ENCODE data around the gene SEMA4F. TPM values are rescaled to one million over a fixed set of nuclear protein-coding genes. Genes with fewer than 3 reads are reported as not detected.

SEMA4F gene
- total and polyA plus RNA-seq, 2 donors (not counting 1 experiment from before 2014, with no cell fraction given), result 5.9 to 9.4 TPM

- H3K79me2 ChIP-seq (ENCODE audit: control insufficient read depth, insufficient read depth, low read length), result no peaks in the 10 kb centered on the region
- peaks cover 2% of the 10 kb centered on the region for H3K4me1 ChIP-seq (ENCODE audit: control insufficient read depth, extremely low read depth, insufficient read depth, low read length)
- H4K20me1 ChIP-seq (ENCODE audit: control insufficient read depth, extremely low read depth, insufficient read depth, low read length), result no peaks in the 10 kb centered on the region
- TF ChIP-seq EZH2 (IDR thresholded peaks at IDR 0.05; ENCODE audit: low read length, missing control alignments) (no peak), CTCF (conservative IDR thresholded peaks at IDR 0.05 in 1 of 2, IDR thresholded peaks at IDR 0.05 in 1 of 2; ENCODE audit: low read depth in 1 of 2, low read length in 2 of 2) (peak; percentile 83 to 84)
- H3K4me2 ChIP-seq (ENCODE audit: extremely low read depth, insufficient read depth, low read length), result peak overlapping the region; percentile 96
- DNase-seq (ENCODE audit: low read depth in 2 of 2), result peak; percentile 64 to 72
- H3K9ac ChIP-seq (ENCODE audit: insufficient read depth, low read length), result peak overlapping the region; percentile 51
- H2AFZ ChIP-seq (ENCODE audit: low read length), result peak overlapping the region; percentile 91
- H3K27ac ChIP-seq (ENCODE audit: insufficient read depth, low read length), result peak overlapping the region; percentile 11
- H3K36me3 ChIP-seq (ENCODE audit: control insufficient read depth, insufficient read depth, low read length), result no peaks in the 10 kb centered on the region
- no peaks in the 10 kb centered on the region for H3K27me3 ChIP-seq (ENCODE audit: control insufficient read depth, insufficient read depth, low read length)
- H3K9me3 ChIP-seq (ENCODE audit: control insufficient read depth, insufficient read depth, low read depth, low read length), result no peaks in the 10 kb centered on the region
- peak overlapping the region; percentile 43 to 61 (median 59) for H3K4me3 ChIP-seq (replicated peaks in 1 of 4; ENCODE audit: control extremely low read depth in 1 of 4, insufficient read depth in 1 of 4, low read depth in 3 of 4, low read length in 4 of 4)
Observed at GRCh38 chr2:74715081-74715791, 61.2 kb downstream of the SEMA4F start.

GRCh38 chr2:74715880-74716279 is 61.8 kb downstream of the SEMA4F start:
- Histone ChIP-seq H3K4me2 (ENCODE audit: extremely low read depth, insufficient read depth, low read length) (peak overlapping the region; percentile 96), H3K4me1 (ENCODE audit: control insufficient read depth, extremely low read depth, insufficient read depth, low read length) (peaks cover 2% of the 10 kb centered on the region), H3K9me3 (ENCODE audit: control insufficient read depth, insufficient read depth, low read depth, low read length) (no peaks in the 10 kb centered on the region), H3K9ac (ENCODE audit: insufficient read depth, low read length) (no peak overlapping the region), H3K79me2 (ENCODE audit: control insufficient read depth, insufficient read depth, low read length) (no peaks in the 10 kb centered on the region), H3K27me3 (ENCODE audit: control insufficient read depth, insufficient read depth, low read length) (no peaks in the 10 kb centered on the region), H2AFZ (ENCODE audit: low read length) (peak overlapping the region; percentile 91), H4K20me1 (ENCODE audit: control insufficient read depth, extremely low read depth, insufficient read depth, low read length) (no peaks in the 10 kb centered on the region), H3K36me3 (ENCODE audit: control insufficient read depth, insufficient read depth, low read length) (no peaks in the 10 kb centered on the region), H3K4me3 (replicated peaks in 1 of 4; ENCODE audit: control extremely low read depth in 1 of 4, insufficient read depth in 1 of 4, low read depth in 3 of 4, low read length in 4 of 4) (peak overlapping the region; percentile 43 to 61 (median 52)), H3K27ac (ENCODE audit: insufficient read depth, low read length) (no peak overlapping the region)
- TF ChIP-seq CTCF (conservative IDR thresholded peaks at IDR 0.05 in 1 of 2, IDR thresholded peaks at IDR 0.05 in 1 of 2; ENCODE audit: low read depth in 1 of 2, low read length in 2 of 2) (no peak), EZH2 (IDR thresholded peaks at IDR 0.05; ENCODE audit: low read length, missing control alignments) (no peak)
- DNase-seq (ENCODE audit: low read depth in 2 of 2), result no peak

GRCh38 chr2:74719066-74719465 is 65.0 kb downstream of the SEMA4F start:
- TF ChIP-seq CTCF (conservative IDR thresholded peaks at IDR 0.05 in 1 of 2, IDR thresholded peaks at IDR 0.05 in 1 of 2; ENCODE audit: low read depth in 1 of 2, low read length in 2 of 2) (no peak), EZH2 (IDR thresholded peaks at IDR 0.05; ENCODE audit: low read length, missing control alignments) (no peak)
- no peak overlapping the region for H2AFZ ChIP-seq (ENCODE audit: low read length)

More at GRCh38 chr2:74719066-74719465, 65.0 kb downstream of the SEMA4F start:
- Histone ChIP-seq H3K36me3 (ENCODE audit: control insufficient read depth, insufficient read depth, low read length) (no peaks in the 10 kb centered on the region), H3K4me2 (ENCODE audit: extremely low read depth, insufficient read depth, low read length) (no peak overlapping the region), H3K9ac (ENCODE audit: insufficient read depth, low read length) (no peak overlapping the region), H4K20me1 (ENCODE audit: control insufficient read depth, extremely low read depth, insufficient read depth, low read length) (no peaks in the 10 kb centered on the region), H3K9me3 (ENCODE audit: control insufficient read depth, insufficient read depth, low read depth, low read length) (no peaks in the 10 kb centered on the region), H3K4me3 (replicated peaks in 1 of 4; ENCODE audit: control extremely low read depth in 1 of 4, insufficient read depth in 1 of 4, low read depth in 3 of 4, low read length in 4 of 4) (no peak overlapping the region), H3K4me1 (ENCODE audit: control insufficient read depth, extremely low read depth, insufficient read depth, low read length) (peaks cover 2% of the 10 kb centered on the region), H3K27ac (ENCODE audit: insufficient read depth, low read length) (no peak overlapping the region), H3K27me3 (ENCODE audit: control insufficient read depth, insufficient read depth, low read length) (peaks cover 3% of the 10 kb centered on the region), H3K79me2 (ENCODE audit: control insufficient read depth, insufficient read depth, low read length) (no peaks in the 10 kb centered on the region)
- no peak for DNase-seq (ENCODE audit: low read depth in 2 of 2)

All from fibroblast of lung (primary cell).